Chondrocyte (in vitro differentiated cells): ENCODE measurements around the gene GSE1. TPM values are rescaled to one million over a fixed set of nuclear protein-coding genes. Genes with fewer than 3 reads are reported as not detected.

Experiments used
- DNase-seq: peaks from one replicate; pipeline ENCODE4 v3.0.0; 2021; ENCODE audit warnings: mixed read lengths, low spot score
- H3K27ac Mint-ChIP-seq: one replicate; pipeline ENCODE4 v1.8.0; 2021; ENCODE audit warnings: mild to moderate bottlenecking, moderate library complexity, mixed read lengths; ENCODE audit not compliant: unreplicated experiment
- H3K27me3 Mint-ChIP-seq: 2 replicates; pipeline ENCODE4 v1.8.0; 2021; ENCODE audit warnings: low read depth, mixed read lengths
- H3K36me3 Mint-ChIP-seq: 2 replicates; pipeline ENCODE4 v1.8.0; 2021; ENCODE audit warnings: low read depth, mixed read lengths
- H3K4me1 Mint-ChIP-seq: 2 replicates; pipeline ENCODE4 v1.8.0; 2021; ENCODE audit warnings: low read depth, mild to moderate bottlenecking, mixed read lengths
- H3K4me3 Mint-ChIP-seq: one replicate; pipeline ENCODE4 v1.8.0; 2021; ENCODE audit warnings: mild to moderate bottlenecking, moderate library complexity, mixed read lengths; ENCODE audit not compliant: unreplicated experiment
- H3K9me3 Mint-ChIP-seq: 2 replicates; pipeline ENCODE4 v1.8.0; 2021; ENCODE audit warnings: low read depth, mixed read lengths
- CTCF ChIP-seq: fragments of 200-600 bp; sonication (generic); IDR thresholded peaks from 2 replicates; pipeline ENCODE4 v1.5.0; 2021; ENCODE audit warnings: antibody characterized with exemption, mild to moderate bottlenecking, moderate library complexity
- total RNA-seq: library from RNA; stranded (reverse); gene quantifications from 3 replicates; pipeline ENCODE4 v1.2.1, GENCODE V29; 2021

Gene GSE1
- total RNA-seq, 1 donor from 2014 or later: 22.6 TPM

DNA sequence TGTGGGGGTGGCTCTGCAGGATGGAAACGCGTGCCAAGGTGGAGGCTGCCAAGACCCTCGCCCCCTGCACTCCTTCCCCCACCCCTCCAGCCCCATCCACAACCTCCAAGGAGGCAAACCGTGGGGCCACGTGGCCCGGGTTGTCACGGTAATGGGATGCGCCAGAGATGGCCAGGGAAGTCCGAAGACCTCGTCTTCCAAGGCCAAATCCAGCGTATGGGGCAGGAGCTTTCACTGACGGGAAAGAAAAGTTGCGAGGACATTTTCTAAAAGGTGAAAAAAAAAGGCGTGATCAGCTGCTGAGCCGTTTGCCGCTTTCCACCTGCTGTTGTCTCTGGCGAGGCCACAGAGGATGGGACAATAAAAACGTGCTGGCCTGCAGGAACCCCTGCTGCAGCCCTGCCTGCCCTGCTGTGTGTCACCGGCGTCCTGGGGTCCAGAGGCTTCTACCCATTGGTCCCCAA lies 28.3 kb upstream of the GSE1 start:
- no peak for DNase-seq
- no peak for TF ChIP-seq CTCF
- Mint-ChIP-seq H3K9me3 (no peaks in the 10 kb centered on the region), H3K36me3 (no peaks in the 10 kb centered on the region), H3K27ac (no peak overlapping the region), H3K4me1 (peaks cover 44% of the 10 kb centered on the region), H3K27me3 (no peaks in the 10 kb centered on the region), H3K4me3 (no peak overlapping the region)

DNA sequence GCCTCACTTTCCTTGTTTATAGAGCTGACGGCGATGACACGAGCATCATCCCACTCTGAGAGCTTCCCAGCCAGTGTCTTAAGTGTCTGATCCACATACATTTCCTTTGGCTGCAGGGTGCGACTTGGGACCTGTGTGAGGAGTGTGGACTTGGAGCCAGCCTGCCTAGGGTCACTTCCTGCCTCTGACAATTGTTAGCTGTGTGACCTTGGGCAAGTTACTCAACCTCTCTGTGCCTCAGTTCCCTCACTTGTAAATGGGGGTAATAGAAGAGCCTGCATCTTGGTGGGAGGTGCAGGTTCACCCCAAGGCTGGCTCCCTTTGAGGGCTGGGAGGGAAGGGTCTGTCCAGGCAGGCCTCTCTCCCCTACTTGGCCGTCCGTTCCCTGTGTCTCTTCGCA lies 27.4 kb upstream of the GSE1 start:
- Mint-ChIP-seq H3K27ac (no peak overlapping the region), H3K9me3 (no peaks in the 10 kb centered on the region), H3K27me3 (no peaks in the 10 kb centered on the region), H3K36me3 (no peaks in the 10 kb centered on the region), H3K4me1 (peaks cover 36% of the 10 kb centered on the region), H3K4me3 (no peak overlapping the region)
- no peak for DNase-seq
- TF ChIP-seq CTCF: no peak

GRCh38 chr16:85586380-85587104 lies 26.6 kb upstream of the GSE1 start:
- Mint-ChIP-seq H3K4me1 (peaks cover 32% of the 10 kb centered on the region), H3K27ac (no peak overlapping the region), H3K27me3 (no peaks in the 10 kb centered on the region), H3K36me3 (no peaks in the 10 kb centered on the region), H3K4me3 (no peak overlapping the region), H3K9me3 (no peaks in the 10 kb centered on the region)
- TF ChIP-seq CTCF: no peak
- DNase-seq: no peak

- Mint-ChIP-seq H3K4me3 (no peak overlapping the region), H3K27me3 (no peaks in the 10 kb centered on the region), H3K36me3 (no peaks in the 10 kb centered on the region), H3K27ac (no peak overlapping the region), H3K9me3 (no peaks in the 10 kb centered on the region), H3K4me1 (peaks cover 25% of the 10 kb centered on the region)
- DNase-seq: no peak
- TF ChIP-seq CTCF: no peak
These were observed 25.2 kb upstream of the GSE1 start for GRCh38 chr16:85587762-85588556.

DNA sequence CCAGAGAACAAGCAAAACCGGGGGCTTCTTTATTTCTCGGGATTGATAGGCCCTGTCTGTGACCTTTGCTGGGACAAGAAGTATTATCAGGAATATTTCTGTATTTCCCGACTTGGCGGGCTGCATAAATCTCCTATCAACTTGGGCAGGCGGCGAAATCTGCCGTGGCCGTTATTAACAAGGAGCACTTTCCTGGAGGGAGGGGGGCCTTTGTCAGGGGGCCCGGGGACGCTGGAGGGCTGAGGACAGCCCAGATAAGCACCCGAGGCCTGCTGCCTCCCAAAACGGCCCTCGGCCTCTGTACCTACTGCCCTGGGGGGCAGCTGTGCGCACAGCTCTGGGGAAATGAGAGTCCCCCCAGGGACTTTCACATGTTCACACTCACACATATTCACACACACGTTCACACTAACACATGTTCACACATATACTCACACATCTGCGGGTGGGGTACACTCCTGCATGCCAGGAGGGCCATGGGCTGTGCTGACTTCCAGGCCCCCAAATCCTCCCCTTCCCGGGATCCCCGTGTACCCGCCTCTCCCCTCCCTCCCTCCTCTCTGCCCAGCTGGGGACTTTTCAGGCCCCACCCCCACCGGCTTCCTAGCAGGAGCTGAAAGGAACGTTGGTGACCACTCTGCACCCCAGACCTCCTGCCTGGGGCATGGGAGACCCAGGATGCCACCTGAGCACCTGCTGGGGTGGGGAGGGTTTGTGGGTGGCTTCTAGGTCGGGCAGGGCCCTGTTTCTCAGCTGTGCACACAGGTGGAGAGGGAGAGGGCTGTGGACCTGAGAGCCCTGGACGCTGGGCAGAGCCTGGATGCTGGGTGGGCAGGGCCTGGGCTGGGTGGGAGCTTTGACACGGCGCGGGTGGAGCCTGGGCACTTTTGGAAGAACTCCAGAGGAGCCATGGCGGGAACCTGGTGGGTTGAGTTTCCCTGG lies 24.3 kb upstream of the GSE1 start:
- H3K9me3 Mint-ChIP-seq: no peaks in the 10 kb centered on the region
- peaks cover 16% of the 10 kb centered on the region for H3K4me1 Mint-ChIP-seq
- no peak for TF ChIP-seq CTCF
- no peaks in the 10 kb centered on the region for H3K36me3 Mint-ChIP-seq
- no peak for DNase-seq
- H3K27ac Mint-ChIP-seq: no peak overlapping the region
- H3K27me3 Mint-ChIP-seq: no peaks in the 10 kb centered on the region
- H3K4me3 Mint-ChIP-seq: no peak overlapping the region
